GM03348 (cell line): Measurements from ENCODE around the gene SLC39A13.

Experiments
- DNase-seq: peaks from one replicate; pipeline ENCODE4 v3.0.0; 2012; ENCODE audit warnings: low spot score

Gene SLC39A13

DNA sequence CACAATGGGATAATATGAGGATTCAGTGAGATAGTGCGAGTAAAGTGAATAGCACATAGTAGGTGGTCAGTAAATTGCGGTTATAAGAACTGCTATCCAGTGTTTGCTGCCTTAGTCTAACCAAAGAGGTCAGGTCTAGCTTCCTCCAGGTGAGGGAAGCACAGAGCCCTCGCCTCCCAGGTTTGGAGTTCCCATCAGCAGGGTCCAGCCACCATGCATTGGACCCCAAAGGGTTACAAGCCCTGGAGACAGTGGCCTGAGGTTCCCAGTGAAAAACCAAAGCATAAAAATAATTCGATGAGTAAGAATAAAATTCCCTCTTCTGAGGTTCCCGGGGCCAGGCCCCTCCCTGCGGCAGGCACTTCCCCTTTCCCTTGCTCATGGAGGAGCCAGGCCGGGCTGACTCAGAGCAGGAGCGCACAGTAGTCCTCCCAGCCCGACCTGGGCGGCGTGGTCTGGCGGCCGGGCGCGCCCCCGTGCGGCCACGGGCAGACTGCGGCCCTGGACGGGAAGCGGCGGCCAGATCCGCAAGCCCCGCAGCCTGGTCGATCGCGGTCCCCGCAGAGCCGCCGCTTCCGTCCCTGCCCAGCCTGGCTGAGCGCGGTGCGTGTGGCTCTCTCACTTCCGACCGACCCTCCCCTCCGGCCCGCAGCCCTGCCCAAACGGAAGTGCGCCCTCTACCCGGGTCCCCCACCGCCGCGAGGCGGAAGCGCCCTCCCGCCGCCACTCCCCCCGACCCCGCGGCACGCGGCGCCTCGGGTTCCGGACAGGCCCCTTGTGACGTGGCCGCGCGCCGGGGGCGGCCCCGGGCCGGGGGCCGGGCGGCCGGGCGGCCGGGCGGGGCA, at the start of gene SLC39A13:
Gene SLC39A13 (plus strand): TSS at position 845 of the 845 bp plus-strand sequence. CDS start 1,505 bp downstream, outside the sequence.
- DNase-seq: peak; percentile 98

DNA sequence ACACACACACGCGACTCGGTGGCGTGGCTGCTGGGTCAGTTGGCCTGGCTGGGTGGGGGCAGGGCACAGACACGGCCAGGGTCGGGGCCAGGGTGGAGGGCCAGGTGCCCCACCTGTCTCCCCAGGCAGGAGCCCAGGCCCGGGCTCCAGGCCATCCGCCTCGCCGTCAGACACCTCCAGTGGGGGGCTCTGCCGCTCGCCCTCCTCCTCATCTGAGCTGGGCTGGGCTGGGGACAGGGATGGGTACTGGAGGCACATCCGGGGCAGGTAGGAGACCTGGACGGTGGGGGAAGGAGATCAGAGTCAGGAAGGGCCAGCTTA, 49.7 kb upstream of the SLC39A13 start:
- DNase-seq: no peak

- no peak for DNase-seq
Measured at GRCh38 chr11:47359162-47359561, 49.2 kb upstream of the SLC39A13 start.

GRCh38 chr11:47359586-47359985, 48.8 kb upstream of the SLC39A13 start:
- no peak for DNase-seq

DNA sequence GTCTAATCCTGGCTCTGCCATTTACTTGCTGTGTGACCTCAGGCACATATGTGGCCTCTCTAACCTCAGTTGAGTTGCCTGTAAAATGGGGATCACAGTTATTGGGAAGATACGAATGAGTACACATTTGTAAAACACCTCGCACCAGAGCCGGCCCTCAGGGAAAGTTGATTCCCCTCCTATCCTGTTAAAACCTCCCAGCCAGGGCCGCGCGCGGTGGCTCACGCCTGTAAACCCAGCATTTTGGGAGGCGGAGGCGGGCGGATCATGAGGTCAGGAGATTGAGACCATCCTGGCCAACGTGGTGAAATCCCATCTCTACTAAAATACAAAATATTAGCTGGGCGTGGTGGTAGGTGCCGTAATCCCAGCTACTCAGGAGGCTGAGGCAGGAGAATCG, 48.0 kb upstream of the SLC39A13 start:
- DNase-seq: no peak

DNA sequence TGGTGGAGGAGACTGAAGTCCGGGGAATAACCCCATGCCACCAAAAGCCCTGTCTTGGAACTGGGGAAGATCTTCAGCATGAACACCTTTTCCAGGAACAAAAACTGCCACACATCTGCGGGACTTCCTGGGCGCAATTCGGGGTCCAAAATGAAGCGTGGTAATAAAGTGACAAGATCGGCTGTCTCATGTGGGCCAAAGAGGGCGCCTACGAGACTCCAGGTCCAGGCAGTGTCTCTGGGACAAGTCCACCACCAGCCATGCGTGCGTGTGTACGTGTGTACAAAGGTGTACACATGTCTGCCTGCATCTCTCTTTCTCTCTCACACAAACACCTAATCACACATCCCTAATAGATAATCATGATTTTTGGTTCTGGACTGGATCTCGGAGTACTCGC, 47.0 kb upstream of the SLC39A13 start:
- no peak for DNase-seq

DNA sequence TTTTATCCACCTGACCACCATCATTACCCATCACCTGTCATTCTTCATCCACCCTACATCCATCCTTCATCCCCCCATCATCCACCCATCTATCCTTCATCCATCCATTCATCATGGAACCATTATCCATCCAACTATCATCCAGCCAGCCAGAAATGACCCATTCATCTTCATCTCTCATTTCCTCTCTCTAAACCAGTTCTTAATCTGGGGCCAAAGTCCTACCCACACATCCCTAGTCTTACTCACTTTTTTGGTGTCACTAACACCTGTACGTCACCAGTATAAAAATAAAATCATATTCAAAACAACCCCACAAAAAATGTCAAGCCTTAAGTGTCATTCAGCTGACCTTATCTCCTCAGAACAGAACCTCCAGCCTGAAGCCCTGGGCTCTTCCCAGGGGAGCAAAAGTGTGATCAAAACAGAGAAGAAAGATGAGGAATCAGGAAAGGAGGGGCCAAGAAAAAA, 42.3 kb upstream of the SLC39A13 start:
- no peak for DNase-seq

GRCh38 chr11:47369676-47370075, 38.7 kb upstream of the SLC39A13 start:
- DNase-seq: no peak

- DNase-seq: no peak
Measured at GRCh38 chr11:47372422-47372821, 36.0 kb upstream of the SLC39A13 start.

DNA sequence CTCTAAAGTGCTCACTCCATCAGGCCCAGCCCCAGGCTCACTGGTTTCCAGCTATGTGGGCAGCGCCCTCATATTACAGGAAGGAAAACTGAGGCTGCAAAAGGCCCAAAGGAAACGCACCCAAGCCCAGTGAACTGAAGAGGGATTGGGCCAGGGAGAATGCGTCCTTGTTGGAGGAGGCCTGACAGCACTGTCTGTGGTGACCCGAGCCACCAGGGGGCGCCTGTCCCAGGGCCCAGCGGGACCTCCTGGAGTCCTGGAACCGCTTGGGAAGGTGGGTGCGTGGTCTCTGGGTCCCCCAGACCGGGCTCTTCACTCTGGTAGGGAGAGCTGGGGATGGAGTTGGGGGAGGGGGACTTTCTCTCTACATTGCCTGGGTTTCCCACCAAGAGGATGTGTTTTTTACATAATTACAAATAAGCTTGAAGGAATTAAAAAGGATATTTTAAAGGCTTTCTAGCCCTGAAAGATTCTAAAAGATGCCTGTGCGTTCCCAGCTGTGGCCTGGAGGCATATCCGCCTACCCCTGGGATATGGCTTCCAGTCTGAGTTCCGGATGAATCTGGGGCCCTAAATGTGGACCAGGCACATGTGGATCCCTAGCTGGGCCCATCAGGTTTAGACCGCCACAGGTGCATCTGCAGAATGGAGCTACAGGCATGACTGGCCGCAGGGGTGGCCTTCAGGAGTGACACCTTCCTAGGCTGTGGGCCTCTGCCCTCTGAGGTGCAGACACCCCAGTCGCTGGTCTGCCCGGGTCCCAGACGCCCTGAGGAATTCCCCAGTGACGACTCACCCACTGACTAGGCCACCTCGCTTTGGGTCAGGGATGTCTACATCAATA, 34.3 kb upstream of the SLC39A13 start:
- peak; percentile 93 for DNase-seq

- no peak for DNase-seq
Measured at GRCh38 chr11:47374720-47375019, 33.7 kb upstream of the SLC39A13 start.

GRCh38 chr11:47375020-47375419, 33.4 kb upstream of the SLC39A13 start:
- no peak for DNase-seq

DNA sequence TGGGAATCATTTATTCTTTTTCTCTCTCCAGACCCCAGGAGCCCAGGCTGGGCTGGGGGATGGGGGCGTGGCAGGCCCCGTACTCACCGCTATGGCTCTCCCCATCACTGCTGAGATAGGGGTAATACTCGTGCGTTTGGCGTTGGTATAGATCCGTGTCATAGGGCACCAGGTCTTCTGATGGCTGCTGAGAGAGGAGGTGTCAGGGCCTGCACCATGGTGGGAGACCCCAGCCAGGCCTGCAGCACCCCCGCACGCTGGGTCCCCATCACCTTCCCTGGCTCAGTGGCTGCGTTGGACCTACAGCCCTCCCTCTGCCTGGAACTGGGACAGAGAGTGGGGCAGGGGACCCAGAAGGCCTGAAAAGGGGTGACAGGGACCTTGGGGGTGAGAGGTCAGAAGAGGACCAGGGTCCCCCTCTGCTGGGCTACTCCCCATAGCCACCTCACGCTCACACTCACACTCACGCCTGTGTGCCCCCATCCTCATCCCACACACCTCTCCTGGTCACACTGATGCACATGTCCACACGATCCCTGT, 32.8 kb upstream of the SLC39A13 start:
- no peak for DNase-seq

GRCh38 chr11:47376107-47376524, 32.3 kb upstream of the SLC39A13 start:
- DNase-seq: no peak

GRCh38 chr11:47376525-47377371, 31.6 kb upstream of the SLC39A13 start:
- peak; percentile 33 for DNase-seq

DNA sequence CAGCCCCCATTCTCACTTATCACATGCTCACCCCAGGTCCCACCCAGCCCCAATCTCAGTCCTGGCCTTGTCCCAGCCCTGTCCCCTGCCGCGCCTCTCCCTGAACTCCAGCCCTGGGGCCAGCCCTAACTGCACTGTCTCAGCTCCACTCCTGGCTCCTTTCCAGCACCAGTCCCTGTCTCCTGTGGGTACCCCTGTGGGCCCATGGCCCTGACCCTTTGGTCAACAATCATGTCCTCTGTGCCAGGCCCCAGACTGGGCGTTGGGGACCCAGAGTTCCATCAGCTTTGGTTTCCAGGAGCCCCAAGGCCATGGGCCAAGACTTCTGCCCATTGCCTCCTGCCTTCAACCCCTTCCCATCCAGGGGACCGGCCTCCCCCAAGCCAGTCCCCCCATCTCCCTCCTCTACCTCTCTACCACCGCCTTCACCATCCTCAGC, 30.8 kb upstream of the SLC39A13 start:
- no peak for DNase-seq

GRCh38 chr11:47378010-47378835, 30.2 kb upstream of the SLC39A13 start, which contains the start of gene SPI1:
SPI1 (minus strand) TSS chr11:47378547; CDS start chr11:47378353, 194 bp downstream.
- DNase-seq: no peak

- no peak for DNase-seq
Measured at GRCh38 chr11:47378836-47379170, 29.6 kb upstream of the SLC39A13 start.

DNA sequence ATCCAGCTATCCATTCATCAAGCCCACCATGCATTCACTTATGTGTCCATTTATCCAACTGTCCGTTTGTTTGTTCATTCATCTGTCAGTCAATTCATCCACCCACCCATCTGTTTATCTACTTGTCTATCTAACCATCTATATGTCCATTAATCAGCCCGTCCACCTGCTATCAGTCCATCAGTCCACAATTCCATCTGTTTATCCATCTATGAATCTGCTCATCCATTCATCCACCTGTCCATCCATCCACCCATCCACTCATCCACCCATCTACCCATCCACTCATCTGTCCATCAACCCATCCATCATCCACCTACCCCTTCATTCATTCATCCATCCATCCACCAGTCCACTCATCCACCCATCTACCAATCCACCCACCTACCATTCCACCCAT, 29.1 kb upstream of the SLC39A13 start:
- no peak for DNase-seq

GRCh38 chr11:47380078-47380477, 28.3 kb upstream of the SLC39A13 start:
- DNase-seq: no peak

- DNase-seq: no peak
Measured at GRCh38 chr11:47383071-47383470, 25.3 kb upstream of the SLC39A13 start.
